Subcutaneous adipose tissue (tissue), 4 donors: ENCODE measurements around the gene BRF1. TPM values are rescaled to one million over a fixed set of nuclear protein-coding genes. Genes with fewer than 3 reads are reported as not detected.

Source experiments
- total RNA-seq, 4 donors: library from RNA; depleted of rRNA; stranded (reverse); fragments of >200 nt; gene quantifications; one replicate each; pipeline ENCODE4 v1.1.0, GENCODE V29; 2016
- TF ChIP-seq, protein P1 (sequence below): fragments of 450-650 bp; IDR thresholded peaks from one replicate; pipeline ENCODE4 v1.5.1; 2016; ENCODE audit warnings: low read depth, mild to moderate bottlenecking, control low read depth, antibody characterized with exemption, moderate library complexity

Gene BRF1
- total RNA-seq, 4 donors from 2014 or later = 19.7 to 76.1 (median 22.5) TPM

GRCh38 chr14:105210266-105211025, 90.4 kb downstream of the BRF1 start:
- TF ChIP-seq, protein P1, sequence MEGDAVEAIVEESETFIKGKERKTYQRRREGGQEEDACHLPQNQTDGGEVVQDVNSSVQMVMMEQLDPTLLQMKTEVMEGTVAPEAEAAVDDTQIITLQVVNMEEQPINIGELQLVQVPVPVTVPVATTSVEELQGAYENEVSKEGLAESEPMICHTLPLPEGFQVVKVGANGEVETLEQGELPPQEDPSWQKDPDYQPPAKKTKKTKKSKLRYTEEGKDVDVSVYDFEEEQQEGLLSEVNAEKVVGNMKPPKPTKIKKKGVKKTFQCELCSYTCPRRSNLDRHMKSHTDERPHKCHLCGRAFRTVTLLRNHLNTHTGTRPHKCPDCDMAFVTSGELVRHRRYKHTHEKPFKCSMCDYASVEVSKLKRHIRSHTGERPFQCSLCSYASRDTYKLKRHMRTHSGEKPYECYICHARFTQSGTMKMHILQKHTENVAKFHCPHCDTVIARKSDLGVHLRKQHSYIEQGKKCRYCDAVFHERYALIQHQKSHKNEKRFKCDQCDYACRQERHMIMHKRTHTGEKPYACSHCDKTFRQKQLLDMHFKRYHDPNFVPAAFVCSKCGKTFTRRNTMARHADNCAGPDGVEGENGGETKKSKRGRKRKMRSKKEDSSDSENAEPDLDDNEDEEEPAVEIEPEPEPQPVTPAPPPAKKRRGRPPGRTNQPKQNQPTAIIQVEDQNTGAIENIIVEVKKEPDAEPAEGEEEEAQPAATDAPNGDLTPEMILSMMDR = no peak

GRCh38 chr14:105209646-105210045, 91.2 kb downstream of the BRF1 start:
- TF ChIP-seq, protein P1 = no peak

DNA sequence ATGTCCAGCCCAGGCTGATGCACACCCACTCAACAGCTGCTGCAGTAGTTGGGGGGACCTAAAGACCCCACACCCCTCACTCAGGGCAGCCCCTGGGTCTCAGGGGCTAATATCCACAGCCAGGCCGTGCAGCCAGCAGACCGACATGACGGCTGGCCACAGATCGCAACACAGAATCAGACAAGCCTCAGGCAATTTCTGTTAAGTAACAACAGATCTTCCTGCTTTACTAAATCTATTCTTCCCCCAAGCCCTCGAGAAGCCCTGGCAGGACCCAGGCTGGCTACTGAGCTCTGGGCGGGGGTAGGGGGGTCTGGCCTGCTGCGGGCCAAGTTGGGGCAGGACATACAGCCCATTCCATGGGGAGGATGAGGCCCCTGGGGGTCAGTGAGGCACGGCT, 91.7 kb downstream of the BRF1 start:
- TF ChIP-seq, protein P1 = no peak

DNA sequence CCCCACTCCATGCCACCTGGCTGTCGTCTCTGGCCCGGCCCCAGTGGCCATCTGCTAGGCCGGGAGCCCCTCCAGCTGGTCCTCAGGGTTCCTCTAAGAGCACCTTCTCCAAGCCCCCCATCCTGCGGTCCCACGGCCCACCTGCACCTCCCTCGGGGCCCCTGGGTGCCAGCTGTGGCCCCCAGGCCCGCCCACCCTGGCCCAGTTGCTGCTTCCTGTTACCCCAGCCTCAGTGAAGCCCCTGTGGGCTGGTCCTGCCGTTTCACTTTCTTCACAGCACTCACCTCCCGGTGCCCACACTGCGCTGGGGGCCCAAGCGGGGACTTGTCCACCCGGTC, 92.1 kb downstream of the BRF1 start:
- TF ChIP-seq, protein P1 = no peak

DNA sequence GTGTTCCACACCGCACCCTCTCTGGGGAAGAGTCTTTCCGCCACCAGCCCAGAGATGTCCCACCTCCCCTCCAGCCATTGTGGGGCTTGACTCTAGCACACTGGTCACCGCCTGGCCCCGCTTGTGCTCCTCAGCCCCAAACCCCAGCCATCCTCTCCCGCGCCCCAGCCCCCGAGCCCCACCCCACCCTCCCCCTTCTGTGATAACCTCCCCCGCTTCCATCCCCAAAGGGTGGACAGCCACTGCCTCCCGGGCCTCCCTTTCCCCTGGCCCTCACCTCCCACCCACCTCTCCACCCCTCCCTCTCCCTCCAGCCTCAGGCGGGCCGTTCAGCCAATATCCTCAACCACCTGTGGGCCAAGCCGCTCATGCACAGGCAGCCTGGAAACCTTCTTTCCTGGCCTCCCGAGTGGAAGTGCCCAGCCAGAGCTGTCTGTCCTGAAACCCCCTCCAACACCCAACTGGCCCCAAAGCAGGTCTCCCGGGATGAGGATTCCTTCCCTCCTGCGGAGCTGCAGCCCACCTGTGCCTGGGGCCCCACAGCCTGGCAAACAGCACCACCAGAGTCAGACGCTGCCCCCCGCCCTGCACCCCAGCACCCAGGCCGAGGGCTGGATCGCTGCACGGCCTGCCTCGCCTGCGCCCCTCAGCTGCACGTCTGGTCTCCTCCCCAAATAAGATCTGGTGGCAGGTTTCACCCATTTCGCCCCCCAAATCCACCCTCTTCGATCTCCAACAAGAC, 92.6 kb downstream of the BRF1 start:
- TF ChIP-seq, protein P1 = no peak

GRCh38 chr14:105207460-105207901, 93.3 kb downstream of the BRF1 start:
- TF ChIP-seq, protein P1 = no peak

GRCh38 chr14:105206873-105207272, 93.9 kb downstream of the BRF1 start:
- TF ChIP-seq, protein P1 = no peak
